ENCODE data around the gene AKNA.

DNA sequence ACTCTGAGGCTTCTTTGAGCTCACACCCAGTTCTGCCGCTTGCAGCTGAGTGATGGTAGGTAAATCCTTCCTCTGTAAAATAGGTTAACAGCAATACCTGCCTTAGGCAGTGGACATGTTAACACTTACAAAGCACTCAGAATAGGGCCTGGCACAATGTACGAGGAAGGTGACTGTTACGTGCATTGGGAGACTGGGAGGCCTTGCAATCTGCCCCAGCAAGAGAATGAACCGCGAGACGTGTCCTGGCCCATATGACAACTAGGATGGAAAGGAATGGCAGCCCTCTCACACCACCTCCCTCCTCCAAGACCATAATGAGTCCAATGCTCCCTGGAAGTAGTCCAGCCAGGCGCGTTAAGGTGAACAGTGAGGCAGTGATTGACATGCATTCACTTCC is 23.1 kb upstream of the AKNA start:
- TF ChIP-seq, protein P1, sequence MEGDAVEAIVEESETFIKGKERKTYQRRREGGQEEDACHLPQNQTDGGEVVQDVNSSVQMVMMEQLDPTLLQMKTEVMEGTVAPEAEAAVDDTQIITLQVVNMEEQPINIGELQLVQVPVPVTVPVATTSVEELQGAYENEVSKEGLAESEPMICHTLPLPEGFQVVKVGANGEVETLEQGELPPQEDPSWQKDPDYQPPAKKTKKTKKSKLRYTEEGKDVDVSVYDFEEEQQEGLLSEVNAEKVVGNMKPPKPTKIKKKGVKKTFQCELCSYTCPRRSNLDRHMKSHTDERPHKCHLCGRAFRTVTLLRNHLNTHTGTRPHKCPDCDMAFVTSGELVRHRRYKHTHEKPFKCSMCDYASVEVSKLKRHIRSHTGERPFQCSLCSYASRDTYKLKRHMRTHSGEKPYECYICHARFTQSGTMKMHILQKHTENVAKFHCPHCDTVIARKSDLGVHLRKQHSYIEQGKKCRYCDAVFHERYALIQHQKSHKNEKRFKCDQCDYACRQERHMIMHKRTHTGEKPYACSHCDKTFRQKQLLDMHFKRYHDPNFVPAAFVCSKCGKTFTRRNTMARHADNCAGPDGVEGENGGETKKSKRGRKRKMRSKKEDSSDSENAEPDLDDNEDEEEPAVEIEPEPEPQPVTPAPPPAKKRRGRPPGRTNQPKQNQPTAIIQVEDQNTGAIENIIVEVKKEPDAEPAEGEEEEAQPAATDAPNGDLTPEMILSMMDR (IDR thresholded peaks at IDR 0.05; ENCODE audit: poor library complexity, severe bottlenecking): no peak
- no peak for TF ChIP-seq MXI1 (conservative IDR thresholded peaks at IDR 0.05; ENCODE audit: poor library complexity, severe bottlenecking)
- no peak for TF ChIP-seq TAF1 (IDR thresholded peaks at IDR 0.05; ENCODE audit: low read depth)
- TF ChIP-seq REST (IDR thresholded peaks at IDR 0.05; ENCODE audit: borderline replicate concordance): no peak
